Kasumi-1 (cell line): Measurements from ENCODE around the gene CTNNA3.
"Not testable (repeated sequence)": the region's sequence is repeated elsewhere in the genome, so short reads cannot be mapped to it uniquely, and the experiment has no call there.

Experiments
- DNase-seq, 2 experiments: peaks; one replicate each; lab custom pipeline; 2025; lab: John Stamatoyannopoulos, UW

Gene CTNNA3

DNA sequence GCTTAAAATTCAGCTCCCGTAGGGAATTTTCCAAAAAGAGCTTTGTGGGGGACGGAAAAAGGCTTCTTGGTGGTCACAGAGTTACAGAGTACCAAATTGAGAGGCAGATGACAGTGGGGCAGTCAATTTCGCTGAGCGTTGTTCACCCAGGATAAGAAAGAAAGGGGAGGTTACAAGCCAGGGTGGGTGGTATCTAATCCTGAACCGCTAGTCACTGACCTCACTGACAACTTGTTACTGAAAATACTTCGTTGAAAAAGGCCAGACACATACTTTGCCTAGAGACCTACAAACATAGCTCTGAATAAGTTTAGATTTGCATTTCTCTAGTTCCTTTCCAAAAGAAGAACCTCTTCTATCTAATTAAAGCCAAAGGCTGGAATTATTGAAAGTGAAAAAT is at the start of gene CTNNA3:
Gene CTNNA3 (minus strand): TSS at position 167 of the 400 bp plus-strand sequence.
- no peak for DNase-seq

- DNase-seq: no peak
These were observed 39.4 kb upstream of the CTNNA3 start for GRCh38 chr10:67735430-67735829.

DNA sequence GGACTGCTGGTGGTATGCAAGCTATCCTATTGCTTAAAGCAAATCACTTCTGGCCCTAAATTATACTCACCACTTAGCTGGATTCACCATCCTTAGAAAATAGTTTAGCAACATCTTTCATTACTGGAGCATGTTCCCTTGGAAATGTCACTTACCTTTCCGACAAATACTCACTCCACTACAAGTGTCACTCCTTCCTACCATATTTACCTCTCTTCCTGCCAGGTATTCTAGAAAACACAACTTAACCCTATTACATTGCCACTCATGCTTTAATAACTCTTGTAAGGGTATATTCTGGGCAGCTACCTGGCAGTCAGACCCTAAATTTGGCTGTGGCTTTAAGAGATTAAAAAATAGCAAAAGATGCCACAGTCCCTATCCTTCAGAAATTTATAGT is 37.5 kb upstream of the CTNNA3 start:
- no peak for DNase-seq

DNA sequence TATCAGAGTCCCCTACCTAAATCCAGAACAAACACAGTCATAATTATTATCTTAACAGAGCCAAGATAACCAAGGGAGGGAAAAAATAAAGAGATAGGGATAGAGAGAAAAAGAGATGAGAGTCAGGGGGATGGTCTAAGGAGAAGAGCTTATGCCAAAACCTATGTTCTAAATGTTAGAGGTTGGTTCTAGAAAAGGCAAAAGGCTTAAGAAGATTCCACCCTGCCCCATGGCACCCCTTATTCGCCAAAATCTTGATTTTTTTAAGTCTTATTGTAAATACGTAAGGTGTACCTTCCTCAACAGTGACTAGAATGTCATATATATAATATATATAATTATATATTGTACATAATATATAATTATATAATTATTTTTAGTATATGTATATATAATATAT is 29.6 kb upstream of the CTNNA3 start:
- DNase-seq: no peak

DNA sequence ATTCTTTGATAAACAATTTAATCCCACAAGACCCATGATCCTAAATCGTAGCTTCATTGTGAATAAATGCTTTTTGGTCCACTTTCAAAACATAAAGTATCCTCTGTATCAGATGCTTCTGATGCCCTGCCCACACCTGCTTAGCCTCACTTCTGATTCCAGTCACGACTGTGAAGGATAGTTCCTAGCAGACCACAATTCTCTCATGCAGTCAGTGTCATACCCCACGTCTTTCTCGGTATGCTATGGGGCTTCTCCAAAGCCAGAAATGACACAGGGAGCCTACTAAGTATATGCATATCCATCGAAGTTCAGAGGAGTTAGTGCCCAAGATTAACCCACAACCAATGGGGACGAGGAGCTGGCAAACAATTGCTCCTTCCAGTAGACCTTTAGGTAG is 27.6 kb upstream of the CTNNA3 start:
- DNase-seq: no peak

- DNase-seq: peak in 1 of 2 experiments; percentile 15
These were observed 26.1 kb upstream of the CTNNA3 start for GRCh38 chr10:67722113-67722512.

- DNase-seq: not testable (repeated sequence)
These were observed 20.5 kb upstream of the CTNNA3 start for GRCh38 chr10:67716455-67716854.

GRCh38 chr10:67705921-67706320 is 9.9 kb upstream of the CTNNA3 start:
- no peak for DNase-seq

DNA sequence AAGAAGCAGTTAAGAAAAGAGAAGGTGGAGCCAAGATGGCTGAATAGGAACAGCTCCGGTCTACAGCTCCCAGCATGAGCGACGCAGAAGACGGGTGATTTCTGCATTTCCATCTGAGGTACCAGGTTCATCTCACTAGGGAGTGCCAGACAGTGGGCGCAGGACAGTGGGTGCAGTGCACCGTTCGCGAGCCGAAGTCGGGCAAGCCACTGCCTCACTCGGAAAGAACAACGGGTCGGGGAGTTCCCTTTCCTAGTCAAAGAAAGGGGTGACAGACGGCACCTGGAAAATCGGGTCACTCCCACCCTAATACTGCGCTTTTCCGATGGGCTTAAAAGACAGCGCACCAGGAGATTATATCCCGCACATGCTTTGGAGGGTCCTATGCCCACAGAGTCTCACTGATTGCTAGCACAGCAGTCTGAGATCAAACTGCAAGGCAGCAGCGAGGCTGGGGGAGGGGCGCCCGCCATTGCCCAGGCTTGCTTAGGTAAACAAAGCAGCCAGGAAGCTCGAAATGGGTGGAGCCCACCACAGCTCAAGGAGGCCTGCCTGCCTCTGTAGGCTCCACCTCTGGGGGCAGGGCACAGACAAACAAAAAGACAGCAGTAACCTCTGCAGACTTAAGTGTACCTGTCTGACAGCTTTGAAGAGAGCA is 3.7 kb upstream of the CTNNA3 start:
- not testable (repeated sequence) for DNase-seq

DNA sequence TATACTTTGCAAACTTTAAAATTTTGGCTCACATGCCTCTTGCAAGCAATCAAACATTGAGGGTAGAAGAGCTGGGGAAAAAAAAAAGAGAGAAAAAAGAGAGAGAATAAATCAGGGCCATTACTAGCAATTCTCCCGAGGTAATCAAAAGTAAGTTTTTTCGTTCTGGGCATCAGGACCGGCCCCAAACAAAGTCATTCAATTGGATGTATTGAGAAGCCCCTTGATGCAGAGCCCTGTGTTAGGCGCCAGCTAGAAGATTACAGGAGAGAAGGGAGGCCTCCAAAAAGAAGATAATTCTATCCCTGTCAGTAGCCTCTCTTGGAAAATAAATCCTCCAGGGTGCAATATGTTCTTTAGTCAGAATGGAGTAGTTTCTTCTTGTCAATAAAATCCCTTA is 2.2 kb upstream of the CTNNA3 start:
- DNase-seq: no peak

GRCh38 chr10:67697724-67698131 is 1.7 kb upstream of the CTNNA3 start:
- peak; percentile 59 to 80 for DNase-seq

- DNase-seq: no peak
These were observed 684 bp upstream of the CTNNA3 start for GRCh38 chr10:67696679-67697078.

- no peak for DNase-seq
These were observed 440 bp downstream of the CTNNA3 start for GRCh38 chr10:67695555-67695954.

- not testable (repeated sequence) for DNase-seq
These were observed 4.1 kb downstream of the CTNNA3 start for GRCh38 chr10:67691861-67692260.

DNA sequence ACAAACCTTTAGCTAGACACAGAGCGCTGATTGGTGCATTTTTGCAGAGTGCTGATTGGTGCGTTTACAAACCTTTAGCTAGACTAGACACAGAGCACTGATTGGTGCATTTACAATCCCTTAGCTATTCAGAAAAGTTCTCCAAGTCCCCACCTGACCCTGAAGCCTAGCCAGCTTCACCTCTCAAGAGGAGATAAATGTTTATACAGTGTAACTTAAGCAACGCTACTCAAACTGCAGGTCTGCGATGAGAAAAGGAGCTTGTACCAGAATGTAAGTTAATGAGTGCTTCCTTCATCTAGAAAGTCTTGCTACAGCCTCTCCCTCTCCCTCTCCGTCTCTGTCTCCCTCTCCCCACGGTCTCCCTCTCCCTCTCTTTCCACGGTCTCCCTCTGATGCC is 5.5 kb downstream of the CTNNA3 start:
- DNase-seq: not testable (repeated sequence)

DNA sequence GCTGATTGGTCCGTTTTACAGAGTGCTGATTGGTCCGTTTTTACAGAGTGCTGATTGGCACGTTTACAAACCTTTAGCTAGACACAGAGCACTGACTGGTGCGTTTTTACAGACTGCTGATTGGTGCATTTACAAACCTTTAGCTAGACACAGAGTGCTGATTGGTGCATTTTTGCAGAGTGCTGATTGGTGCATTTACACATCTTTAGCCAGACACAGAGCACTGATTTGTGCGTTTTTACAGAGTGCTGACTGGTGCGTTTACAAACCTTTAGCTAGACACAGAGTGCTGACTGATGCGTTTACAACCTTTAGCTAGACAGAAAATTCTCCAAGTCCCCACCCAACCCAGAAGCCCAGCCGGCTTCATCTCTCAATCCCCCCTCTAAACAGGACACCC is 11.9 kb downstream of the CTNNA3 start:
- not testable (repeated sequence) for DNase-seq

DNA sequence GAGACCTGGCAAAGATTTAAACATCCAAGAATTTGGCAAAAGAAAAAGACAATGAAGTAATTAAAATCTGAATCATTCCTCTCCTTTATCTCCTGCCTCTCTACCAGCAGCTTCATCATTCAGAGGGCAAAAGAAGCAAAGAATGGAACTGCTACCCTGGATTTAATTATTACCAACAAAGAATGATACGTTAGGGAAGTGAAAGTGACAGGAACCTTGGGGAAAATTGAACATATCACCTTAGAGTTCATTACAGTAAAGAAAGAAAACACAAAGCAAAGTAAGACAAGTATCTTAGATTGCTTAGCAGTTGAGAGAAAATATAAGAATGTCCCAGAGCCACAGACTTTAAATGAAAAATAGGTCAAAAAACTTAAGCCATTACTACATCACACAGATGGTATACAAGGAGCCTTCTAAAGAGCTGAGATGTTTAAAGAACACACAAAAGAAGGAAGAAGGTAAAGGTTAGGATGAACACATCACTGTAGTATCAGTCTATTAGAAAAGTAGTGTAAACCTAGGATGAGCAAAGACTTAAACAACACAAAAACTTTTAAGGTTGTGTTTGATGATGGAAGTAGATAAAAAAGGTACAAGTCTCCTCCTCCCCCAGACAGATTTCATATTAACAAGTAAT is 17.5 kb downstream of the CTNNA3 start:
- no peak for DNase-seq

DNA sequence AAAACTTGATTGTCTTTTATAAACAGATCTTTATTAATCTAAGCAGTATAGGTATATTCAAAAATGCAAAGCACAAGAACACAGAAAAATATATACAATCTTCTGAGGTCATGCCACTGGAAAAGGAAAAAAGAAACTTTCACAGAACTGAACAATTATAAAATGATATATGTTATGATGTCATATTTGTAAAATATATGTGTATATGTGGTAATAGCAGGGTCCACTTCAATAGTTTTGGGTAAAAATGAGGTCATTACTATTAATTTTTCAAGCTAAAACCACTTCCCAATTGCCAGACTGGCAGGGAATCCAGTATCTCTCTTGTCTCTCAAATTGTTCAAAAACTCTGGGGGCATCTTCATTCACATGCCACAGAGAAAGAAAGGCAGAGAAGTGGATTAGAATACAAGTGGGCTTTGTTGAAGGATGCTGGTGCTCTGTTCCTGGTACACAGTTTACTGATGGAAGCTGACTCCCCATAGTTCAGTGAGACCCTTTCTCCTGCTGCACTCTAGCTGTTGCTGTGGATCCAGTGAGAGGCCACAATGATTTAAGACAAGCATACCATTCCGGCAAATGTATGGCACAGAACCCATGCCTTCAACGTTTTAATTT is 19.7 kb downstream of the CTNNA3 start:
- no peak for DNase-seq

- DNase-seq: no peak
These were observed 25.6 kb downstream of the CTNNA3 start for GRCh38 chr10:67670401-67670800.

DNA sequence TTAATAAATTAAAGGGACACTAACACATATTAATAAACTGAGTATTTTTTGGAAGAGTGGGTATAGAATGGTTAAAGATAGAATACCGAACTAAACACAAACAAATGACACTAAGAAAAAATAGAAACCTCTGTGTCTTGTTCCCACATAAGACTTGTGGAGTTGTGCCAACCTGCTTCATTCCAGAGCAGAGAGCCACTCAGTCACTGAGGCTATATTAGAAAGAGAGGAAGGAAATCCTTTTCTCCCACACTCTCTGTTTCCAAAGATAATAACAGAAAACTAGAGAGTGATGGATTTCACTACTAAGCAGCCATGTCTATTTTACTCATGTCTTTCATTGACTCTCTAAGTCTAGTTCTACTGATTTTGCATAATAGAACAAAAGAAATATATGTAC is 26.0 kb downstream of the CTNNA3 start:
- DNase-seq: no peak

DNA sequence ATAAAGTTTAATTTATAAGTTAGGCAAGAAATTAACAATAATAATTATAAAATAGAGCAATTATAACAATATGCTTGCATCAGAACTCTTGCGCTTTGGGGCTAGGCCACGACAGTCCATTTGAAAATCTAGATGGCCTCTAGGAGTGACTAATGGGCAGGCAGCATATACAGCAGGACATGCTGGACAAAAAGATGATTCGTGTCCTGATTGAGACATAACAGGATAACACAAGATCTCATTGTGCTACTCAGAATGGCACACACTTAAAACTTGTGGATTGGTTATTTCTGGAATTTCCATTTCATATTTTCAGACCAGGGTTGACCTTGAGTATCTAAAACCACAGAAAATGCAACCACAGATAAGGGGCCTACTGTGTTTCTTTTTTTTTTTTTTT is 27.5 kb downstream of the CTNNA3 start:
- no peak for DNase-seq

DNA sequence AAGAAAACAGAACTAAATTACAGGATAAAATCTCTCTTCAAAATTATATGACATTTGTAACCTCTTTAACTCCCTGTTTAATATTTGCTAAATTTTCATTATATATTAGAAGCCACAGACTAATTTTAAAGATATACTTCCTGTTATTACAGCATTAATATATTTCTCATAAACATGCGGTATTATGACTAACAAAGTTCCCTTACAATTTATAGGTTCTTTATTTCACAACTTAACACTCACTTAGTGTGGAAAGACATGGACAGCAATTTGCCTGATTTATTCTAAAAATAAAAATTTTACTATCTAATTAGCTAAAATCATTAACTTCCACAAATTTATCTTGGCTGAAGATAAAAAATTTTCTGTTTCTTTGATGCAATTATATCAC is 29.0 kb downstream of the CTNNA3 start:
- no peak for DNase-seq

GRCh38 chr10:67666416-67667034 is 29.5 kb downstream of the CTNNA3 start:
- peak; percentile 54 to 84 for DNase-seq
